ENCODE results near the gene DAGLA. TPM values are rescaled to one million over a fixed set of nuclear protein-coding genes. Genes with fewer than 3 reads are reported as not detected.

The DAGLA gene, protein sequence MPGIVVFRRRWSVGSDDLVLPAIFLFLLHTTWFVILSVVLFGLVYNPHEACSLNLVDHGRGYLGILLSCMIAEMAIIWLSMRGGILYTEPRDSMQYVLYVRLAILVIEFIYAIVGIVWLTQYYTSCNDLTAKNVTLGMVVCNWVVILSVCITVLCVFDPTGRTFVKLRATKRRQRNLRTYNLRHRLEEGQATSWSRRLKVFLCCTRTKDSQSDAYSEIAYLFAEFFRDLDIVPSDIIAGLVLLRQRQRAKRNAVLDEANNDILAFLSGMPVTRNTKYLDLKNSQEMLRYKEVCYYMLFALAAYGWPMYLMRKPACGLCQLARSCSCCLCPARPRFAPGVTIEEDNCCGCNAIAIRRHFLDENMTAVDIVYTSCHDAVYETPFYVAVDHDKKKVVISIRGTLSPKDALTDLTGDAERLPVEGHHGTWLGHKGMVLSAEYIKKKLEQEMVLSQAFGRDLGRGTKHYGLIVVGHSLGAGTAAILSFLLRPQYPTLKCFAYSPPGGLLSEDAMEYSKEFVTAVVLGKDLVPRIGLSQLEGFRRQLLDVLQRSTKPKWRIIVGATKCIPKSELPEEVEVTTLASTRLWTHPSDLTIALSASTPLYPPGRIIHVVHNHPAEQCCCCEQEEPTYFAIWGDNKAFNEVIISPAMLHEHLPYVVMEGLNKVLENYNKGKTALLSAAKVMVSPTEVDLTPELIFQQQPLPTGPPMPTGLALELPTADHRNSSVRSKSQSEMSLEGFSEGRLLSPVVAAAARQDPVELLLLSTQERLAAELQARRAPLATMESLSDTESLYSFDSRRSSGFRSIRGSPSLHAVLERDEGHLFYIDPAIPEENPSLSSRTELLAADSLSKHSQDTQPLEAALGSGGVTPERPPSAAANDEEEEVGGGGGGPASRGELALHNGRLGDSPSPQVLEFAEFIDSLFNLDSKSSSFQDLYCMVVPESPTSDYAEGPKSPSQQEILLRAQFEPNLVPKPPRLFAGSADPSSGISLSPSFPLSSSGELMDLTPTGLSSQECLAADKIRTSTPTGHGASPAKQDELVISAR
- total RNA-seq (0.07 TPM in 1 of 2 replicates, not detected in the other), polyA plus RNA-seq (0.04 and 0.06 TPM in 2 replicates), polyA minus RNA-seq (0.07 TPM in 1 of 2 replicates, not detected in the other)
- total RNA-seq (2013) = 0.09 TPM

DNA sequence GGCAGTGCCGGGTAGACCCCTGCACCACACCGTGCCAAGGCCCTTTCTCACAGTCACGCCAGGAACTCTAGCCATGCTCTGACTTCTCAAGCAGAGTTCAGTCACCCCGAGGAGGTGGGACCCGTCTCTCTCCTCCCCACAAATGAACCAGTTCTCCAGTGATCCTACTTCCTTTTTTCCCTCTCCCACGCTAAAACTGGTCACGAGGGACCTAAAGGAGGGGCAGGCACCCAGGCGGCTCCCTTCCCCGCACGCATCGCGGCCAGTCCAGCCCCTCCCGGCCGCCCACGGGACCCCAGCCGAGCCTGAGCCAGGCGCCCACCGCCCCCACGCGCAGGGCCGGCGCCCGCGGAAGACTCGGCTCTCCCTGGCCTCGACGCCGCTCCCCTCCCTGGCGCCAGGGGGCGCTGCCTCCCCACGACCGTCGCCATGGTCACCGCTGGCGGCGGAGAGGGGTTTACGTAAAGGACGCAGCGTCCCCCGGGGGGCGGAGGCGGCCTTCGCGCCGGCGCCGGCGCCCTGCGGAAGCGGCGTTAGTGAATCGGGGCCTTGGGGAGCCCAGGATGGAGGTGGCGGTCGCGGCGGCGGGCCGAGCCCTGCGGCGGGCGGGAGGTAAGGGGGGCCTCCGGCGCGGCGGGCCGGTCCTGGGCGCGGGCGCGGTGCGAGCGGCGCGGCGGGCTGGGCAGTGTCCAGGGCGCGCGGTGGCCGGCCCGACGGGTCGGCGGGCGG, at the start of gene DAGLA:
Gene DAGLA (plus strand): TSS at position 499 of the 729 bp plus-strand sequence. CDS start 39,765 bp downstream, outside the sequence.
- Histone ChIP-seq H2AFZ (ENCODE audit: insufficient read depth, low read depth, low read length, poor library complexity, severe bottlenecking) (peak within 1 kb of the TSS; percentile 33), H3K4me3 (ENCODE audit: control extremely low read depth in 1 of 5, extremely low read depth in 1 of 5, insufficient read depth in 1 of 5, low read depth in 2 of 5, low read length in 4 of 5) (no peak within 1 kb of the TSS), H3K9ac (ENCODE audit: low read length) (no peak within 1 kb of the TSS), H3K79me2 (ENCODE audit: control insufficient read depth, insufficient read depth, low read length) (no peaks in the 10 kb centered on the region), H3K27me3 (replicated peaks in 1 of 4; ENCODE audit: control extremely low read depth in 1 of 4, control insufficient read depth in 3 of 4, insufficient read depth in 4 of 4, low read length in 3 of 4) (peaks cover 0 to 32% (median 10%) of the 10 kb centered on the region in 4 experiments), H3K4me2 (replicated peaks; ENCODE audit: low read depth, low read length, poor library complexity, severe bottlenecking) (peak within 1 kb of the TSS; percentile 64), H3K9me3 (ENCODE audit: control extremely low read depth in 1 of 3, control insufficient read depth in 2 of 3, insufficient read depth in 1 of 3, low read length in 2 of 3) (peaks cover 0 to 5% (median 0%) of the 10 kb centered on the region in 3 donors), H3K36me3 (replicated peaks in 1 of 2; ENCODE audit: control extremely low read depth in 1 of 2, control insufficient read depth in 1 of 2, extremely low read depth in 1 of 2, insufficient read depth in 2 of 2, low read length in 1 of 2) (no peaks in the 10 kb centered on the region), H3K4me1 (ENCODE audit: control insufficient read depth in 2 of 2, insufficient read depth in 2 of 2, low read length in 2 of 2) (peaks cover 3 to 12% of the 10 kb centered on the region in 2 donors), H3K27ac (ENCODE audit: low read length in 2 of 2) (no peak within 1 kb of the TSS), H4K20me1 (ENCODE audit: control insufficient read depth, insufficient read depth, low read length, poor library complexity, severe bottlenecking) (no peaks in the 10 kb centered on the region)
- ATAC-seq (ENCODE audit: low read depth) (peak; percentile 81), DNase-seq (peak; percentile 73)
- H3K4me1 Mint-ChIP-seq = peaks cover 7% of the 10 kb centered on the region
- peak within 1 kb of the TSS; percentile 55 for H3K4me3 Mint-ChIP-seq
- no peaks in the 10 kb centered on the region for H3K9me3 Mint-ChIP-seq (ENCODE audit: insufficient read depth)
- intact Hi-C loops (cut with micrococcal nuclease) = no loop called here
- 6% methylated on average over 84 of the region's 84 CpGs for WGBS (ENCODE audit: insufficient coverage)
- peaks cover 42% of the 10 kb centered on the region for H3K27me3 Mint-ChIP-seq
- H3K27ac Mint-ChIP-seq = no peak within 1 kb of the TSS
- ChIA-PET POLR2A (no interaction called here), CTCF (no interaction called here)
- TF ChIP-seq EZH2 (IDR thresholded peaks at IDR 0.05; ENCODE audit: borderline replicate concordance, insufficient read depth, low read depth, low read length, poor library complexity, severe bottlenecking) (no peak), CTCF (IDR thresholded peaks at IDR 0.05) (peak; percentile 58)
